Measurements from ENCODE around the gene ARL8A. TPM values are rescaled to one million over a fixed set of nuclear protein-coding genes. Genes with fewer than 3 reads are reported as not detected.

ARL8A gene
- total RNA-seq, 1 experiment from 2014 or later = 27.8 TPM

GRCh38 chr1:202126426-202126825 lies 18.1 kb downstream of the ARL8A start:
- no TSS peak for BruUV-seq (replicated peaks)
- intact Hi-C loops (cut with micrococcal nuclease; ENCODE audit: unreplicated experiment) = no loop called here
- POLR2A ChIA-PET = no interaction called here
- no peak for DNase-seq
- no peak for TF ChIP-seq CTCF (IDR thresholded peaks at IDR 0.05; ENCODE audit: insufficient read depth in 1 of 2, low read depth in 1 of 2, low read length in 1 of 2, severe bottlenecking in 1 of 2, unreplicated experiment in 1 of 2)
- H3K9me3 Mint-ChIP-seq (ENCODE audit: unreplicated experiment) = no peaks in the 10 kb centered on the region
- H3K4me1 Mint-ChIP-seq (ENCODE audit: low read depth, unreplicated experiment) = no peaks in the 10 kb centered on the region
- Histone ChIP-seq H3K36me3 (ENCODE audit: control insufficient read depth, insufficient read depth, low read length) (no peaks in the 10 kb centered on the region), H3K4me3 (ENCODE audit: low read depth, low read length) (no peak overlapping the region), H3K4me1 (peaks cover 5% of the 10 kb centered on the region; the same call in 1 of the 2 replicates), H3K27me3 (replicated peaks; ENCODE audit: control insufficient read depth, insufficient read depth, low read length) (no peaks in the 10 kb centered on the region), H3K9me3 (no peaks in the 10 kb centered on the region)
- CTCF ChIA-PET = no interaction called here
- no peak overlapping the region for H3K4me3 Mint-ChIP-seq (ENCODE audit: unreplicated experiment)
- no peaks in the 10 kb centered on the region for H3K36me3 Mint-ChIP-seq (ENCODE audit: insufficient read depth, unreplicated experiment)
- H3K27me3 Mint-ChIP-seq (ENCODE audit: insufficient read depth, unreplicated experiment) = no peaks in the 10 kb centered on the region
- no peak overlapping the region for H3K27ac Mint-ChIP-seq (ENCODE audit: unreplicated experiment)

- H3K36me3 ChIP-seq (ENCODE audit: control insufficient read depth, insufficient read depth, low read length) = no peaks in the 10 kb centered on the region
- H3K4me3 Mint-ChIP-seq (ENCODE audit: unreplicated experiment) = no peak overlapping the region
- ChIA-PET CTCF (interaction anchor here (0.7 kb wide), 2 partner anchors 194 to 244 kb away, joined by 3 to 4 read pairs; no protein-coding TSS in a partner anchor), POLR2A (interaction anchor here (0.6 kb wide), 1 partner anchor 34 kb away, joined by 6 read pairs; no protein-coding TSS in a partner anchor)
- no peaks in the 10 kb centered on the region for H3K9me3 ChIP-seq
- H3K27me3 ChIP-seq (replicated peaks; ENCODE audit: control insufficient read depth, insufficient read depth, low read length) = no peaks in the 10 kb centered on the region
- no peak for DNase-seq
- no peak overlapping the region for H3K27ac Mint-ChIP-seq (ENCODE audit: unreplicated experiment)
- no peaks in the 10 kb centered on the region for H3K27me3 Mint-ChIP-seq (ENCODE audit: insufficient read depth, unreplicated experiment)
- no peaks in the 10 kb centered on the region for H3K9me3 Mint-ChIP-seq (ENCODE audit: unreplicated experiment)
- peaks cover 5% of the 10 kb centered on the region; the same call in 1 of the 2 replicates for H3K4me1 ChIP-seq
- intact Hi-C loops (cut with micrococcal nuclease; ENCODE audit: unreplicated experiment) = no loop called here
- H3K4me1 Mint-ChIP-seq (ENCODE audit: low read depth, unreplicated experiment) = no peaks in the 10 kb centered on the region
- H3K4me3 ChIP-seq (ENCODE audit: low read depth, low read length) = no peak overlapping the region
- TF ChIP-seq CTCF (IDR thresholded peaks at IDR 0.05; ENCODE audit: insufficient read depth in 1 of 2, low read depth in 1 of 2, low read length in 1 of 2, severe bottlenecking in 1 of 2, unreplicated experiment in 1 of 2) = no peak
- BruUV-seq (replicated peaks) = no TSS peak
- H3K36me3 Mint-ChIP-seq (ENCODE audit: insufficient read depth, unreplicated experiment) = no peaks in the 10 kb centered on the region
These were observed 18.9 kb downstream of the ARL8A start for GRCh38 chr1:202125611-202126010.

GRCh38 chr1:202124142-202124541 lies 20.4 kb downstream of the ARL8A start:
- no peak for DNase-seq
- ChIA-PET CTCF (interaction anchor here (0.9 kb wide), 2 partner anchors 11 to 48 kb away, joined by 3 read pairs; no protein-coding TSS in a partner anchor), POLR2A (no interaction called here)
- intact Hi-C loops (cut with micrococcal nuclease; ENCODE audit: unreplicated experiment) = no loop called here
- H3K36me3 Mint-ChIP-seq (ENCODE audit: insufficient read depth, unreplicated experiment) = no peaks in the 10 kb centered on the region
- H3K4me3 Mint-ChIP-seq (ENCODE audit: unreplicated experiment) = no peak overlapping the region
- H3K4me3 ChIP-seq (ENCODE audit: low read depth, low read length) = no peak overlapping the region
- no peaks in the 10 kb centered on the region for H3K9me3 ChIP-seq
- no TSS peak for BruUV-seq (replicated peaks)
- H3K4me1 ChIP-seq = peaks cover 5% of the 10 kb centered on the region; the same call in 1 of the 2 replicates
- no peak overlapping the region for H3K27ac Mint-ChIP-seq (ENCODE audit: unreplicated experiment)
- no peaks in the 10 kb centered on the region for H3K4me1 Mint-ChIP-seq (ENCODE audit: low read depth, unreplicated experiment)
- no peak for TF ChIP-seq CTCF (IDR thresholded peaks at IDR 0.05; ENCODE audit: insufficient read depth in 1 of 2, low read depth in 1 of 2, low read length in 1 of 2, severe bottlenecking in 1 of 2, unreplicated experiment in 1 of 2)
- no peaks in the 10 kb centered on the region for H3K27me3 Mint-ChIP-seq (ENCODE audit: insufficient read depth, unreplicated experiment)
- H3K27me3 ChIP-seq (replicated peaks; ENCODE audit: control insufficient read depth, insufficient read depth, low read length) = no peaks in the 10 kb centered on the region
- no peaks in the 10 kb centered on the region for H3K9me3 Mint-ChIP-seq (ENCODE audit: unreplicated experiment)
- no peaks in the 10 kb centered on the region for H3K36me3 ChIP-seq (ENCODE audit: control insufficient read depth, insufficient read depth, low read length)
